Activated CD4-positive, alpha-beta memory T cell treated with anti-CD3 and anti-CD28 coated beads for 36 hours (primary cell): ENCODE results near the gene TMC3. TPM values are rescaled to one million over a fixed set of nuclear protein-coding genes. Genes with fewer than 3 reads are reported as not detected.
A peak's percentile ranks its signal among the peaks of the same experiment; 100 is the strongest.

Source experiments
- CTCF ChIA-PET: fragments of 350-600 bp; sonication (Branson Sonifier 250); formaldehyde crosslinking; loops from one replicate; lab custom pipeline; 2021; ENCODE audit warnings: antibody characterized with exemption, inconsistent platforms; lab: Charles Lee
- POLR2A ChIA-PET: fragments of 350-600 bp; sonication (Branson Sonifier 250); formaldehyde crosslinking; loops from one replicate; lab custom pipeline; 2021; ENCODE audit warnings: antibody characterized with exemption; lab: Charles Lee
- DNase-seq: peaks from one replicate; pipeline ENCODE4 v3.0.0-alpha.2; 2020
- H3K27ac Mint-ChIP-seq: one replicate; pipeline ENCODE4 v1.8.0; 2021; ENCODE audit warnings: mixed read lengths
- H3K27me3 Mint-ChIP-seq: one replicate; pipeline ENCODE4 v1.8.0; 2021; ENCODE audit warnings: mixed read lengths
- H3K36me3 Mint-ChIP-seq: one replicate; pipeline ENCODE4 v1.8.0; 2021; ENCODE audit warnings: mixed read lengths
- H3K4me1 Mint-ChIP-seq: one replicate; pipeline ENCODE4 v1.8.0; 2021; ENCODE audit warnings: low read depth, mixed read lengths
- H3K4me3 Mint-ChIP-seq: one replicate; pipeline ENCODE4 v1.8.0; 2021; ENCODE audit warnings: mild to moderate bottlenecking, mixed read lengths
- H3K9me3 Mint-ChIP-seq: one replicate; pipeline ENCODE4 v1.8.0; 2021; ENCODE audit warnings: mixed read lengths
- intact Hi-C: fragments of 100-400 bp; cut with micrococcal nuclease; formaldehyde crosslinking; loops from one replicate; pipeline ENCODE4 v1.15.1; 2023
- total RNA-seq, 2 experiments: library from RNA; stranded (reverse); gene quantifications; one replicate each; pipeline ENCODE4 v1.2.3, GENCODE V29; 2021

TMC3 gene
- total RNA-seq, 2 experiments from 2014 or later = not detected

DNA sequence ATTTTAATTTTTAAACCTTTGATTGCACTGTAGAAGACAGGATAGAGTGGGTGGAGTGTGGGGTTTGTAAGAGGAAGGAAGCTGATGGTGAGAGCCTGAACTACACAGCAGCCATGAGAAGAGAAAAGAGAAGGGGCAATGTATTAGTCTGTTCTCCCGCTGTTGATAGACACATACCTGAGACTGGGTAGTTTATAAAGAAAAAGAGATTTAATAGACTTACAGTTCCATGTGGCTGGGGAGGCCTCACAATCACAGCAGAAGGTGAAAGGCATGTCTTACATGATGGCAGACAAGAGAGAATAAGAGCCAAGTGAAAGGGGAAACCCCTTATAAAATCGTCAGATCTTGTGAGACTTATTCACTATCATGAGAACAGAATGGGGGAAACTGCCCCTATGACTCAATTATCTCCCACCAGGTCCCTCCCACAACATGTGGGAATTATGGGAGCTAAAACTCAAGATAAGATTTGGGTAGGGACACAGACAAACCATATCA is 87.3 kb downstream of the TMC3 start:
- POLR2A ChIA-PET = interaction anchor here (1.0 to 2.6 kb wide), 6 partner anchors 10 to 483 kb away, joined by 3 to 14 read pairs (median 4); partner anchors contain the start of gene STARD5
- CTCF ChIA-PET = interaction anchor here (1.0 to 3.0 kb wide), 10 partner anchors 11 to 132 kb away, joined by 3 to 32 read pairs (median 4); no protein-coding TSS in a partner anchor
- intact Hi-C loops = loop anchor here (1.0 to 2.0 kb wide), 2 partner anchors 8 to 18 kb away; no protein-coding TSS in a partner anchor
- peaks cover 6% of the 10 kb centered on the region for H3K9me3 Mint-ChIP-seq
- H3K4me3 Mint-ChIP-seq = peak overlapping the region; percentile 58
- H3K27ac Mint-ChIP-seq = peak overlapping the region; percentile 88
- no peaks in the 10 kb centered on the region for H3K27me3 Mint-ChIP-seq
- H3K36me3 Mint-ChIP-seq = peaks cover 3% of the 10 kb centered on the region
- peaks cover 68% of the 10 kb centered on the region for H3K4me1 Mint-ChIP-seq
- no peak for DNase-seq

DNA sequence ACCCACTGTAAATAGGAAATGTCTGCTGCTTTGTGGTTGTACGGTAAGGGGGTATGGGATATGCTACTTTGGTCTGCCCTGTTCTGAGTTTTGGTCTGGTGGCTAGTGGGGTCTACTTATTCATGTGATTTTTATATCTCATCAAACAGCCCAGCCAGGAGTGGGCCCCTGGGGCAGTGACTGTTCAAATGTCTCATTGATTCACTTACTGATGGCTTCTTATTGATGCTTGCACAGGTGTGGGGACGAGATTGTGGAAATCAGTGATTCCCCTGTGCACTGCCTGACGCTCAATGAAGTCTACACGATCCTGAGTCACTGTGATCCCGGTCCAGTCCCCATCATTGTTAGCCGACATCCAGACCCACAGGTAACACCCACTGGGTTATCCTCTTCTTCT is 88.6 kb downstream of the TMC3 start:
- H3K27ac Mint-ChIP-seq = peak overlapping the region; percentile 88
- POLR2A ChIA-PET = interaction anchor here (2.6 kb wide), 1 partner anchor 11 kb away, joined by 14 read pairs; no protein-coding TSS in a partner anchor
- H3K4me1 Mint-ChIP-seq = peaks cover 62% of the 10 kb centered on the region
- peak overlapping the region; percentile 58 for H3K4me3 Mint-ChIP-seq
- intact Hi-C loops = loop anchor here (2.0 kb wide), 1 partner anchor 39 kb away; the partner anchor contains the start of gene STARD5
- peaks cover 6% of the 10 kb centered on the region for H3K9me3 Mint-ChIP-seq
- CTCF ChIA-PET = interaction anchor here (1.5 to 3.0 kb wide), 4 partner anchors 10 to 51 kb away, joined by 3 to 32 read pairs (median 14); no protein-coding TSS in a partner anchor
- H3K27me3 Mint-ChIP-seq = no peaks in the 10 kb centered on the region
- peaks cover 3% of the 10 kb centered on the region for H3K36me3 Mint-ChIP-seq
- DNase-seq = no peak

DNA sequence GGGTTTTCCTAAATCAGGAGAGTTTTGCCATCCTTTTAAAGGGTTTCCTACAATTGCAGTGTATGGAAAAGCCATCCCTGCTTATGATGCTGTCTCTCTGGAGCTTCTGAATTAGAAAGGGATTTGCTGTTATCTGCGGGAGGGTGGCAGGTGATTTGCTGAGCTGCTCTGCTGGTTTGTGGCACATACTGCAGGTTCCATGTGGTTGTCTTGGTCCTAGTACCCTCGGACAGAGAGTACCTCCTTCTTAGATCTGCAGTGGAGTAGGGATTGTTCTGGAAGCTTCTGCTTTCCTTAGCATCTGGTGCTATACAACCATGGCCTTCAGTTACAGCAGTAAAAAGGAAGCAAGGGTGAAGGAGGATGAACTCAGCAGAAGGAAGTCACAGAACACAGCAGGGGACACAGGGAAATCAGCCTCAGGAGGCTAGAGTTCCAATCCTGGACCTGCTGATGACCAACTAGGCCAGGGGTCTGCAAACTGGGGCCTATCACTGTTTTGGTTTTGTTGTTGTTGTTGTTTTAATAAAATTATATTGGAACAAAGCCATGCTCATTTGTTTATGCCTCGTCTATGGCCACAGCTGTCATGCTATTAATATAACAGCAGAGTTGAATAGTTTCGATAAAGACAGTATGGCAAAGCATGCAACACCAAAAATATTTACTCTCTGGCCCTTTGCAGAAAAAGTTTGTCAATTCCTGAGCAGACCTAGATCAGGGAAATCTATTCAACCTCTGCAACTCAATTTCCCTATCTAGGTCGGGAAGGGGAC is 89.6 kb downstream of the TMC3 start:
- intact Hi-C loops = loop anchor here (2.0 kb wide), 1 partner anchor 40 kb away; the partner anchor contains the start of gene STARD5
- no peak overlapping the region for H3K27ac Mint-ChIP-seq
- CTCF ChIA-PET = interaction anchor here (1.4 to 1.7 kb wide), 3 partner anchors 9 to 53 kb away, joined by 5 to 7 read pairs (median 7); no protein-coding TSS in a partner anchor
- no peaks in the 10 kb centered on the region for H3K27me3 Mint-ChIP-seq
- no peak overlapping the region for H3K4me3 Mint-ChIP-seq
- H3K9me3 Mint-ChIP-seq = peaks cover 6% of the 10 kb centered on the region
- H3K36me3 Mint-ChIP-seq = peaks cover 3% of the 10 kb centered on the region
- POLR2A ChIA-PET = no interaction called here
- no peak for DNase-seq
- H3K4me1 Mint-ChIP-seq = peaks cover 54% of the 10 kb centered on the region

DNA sequence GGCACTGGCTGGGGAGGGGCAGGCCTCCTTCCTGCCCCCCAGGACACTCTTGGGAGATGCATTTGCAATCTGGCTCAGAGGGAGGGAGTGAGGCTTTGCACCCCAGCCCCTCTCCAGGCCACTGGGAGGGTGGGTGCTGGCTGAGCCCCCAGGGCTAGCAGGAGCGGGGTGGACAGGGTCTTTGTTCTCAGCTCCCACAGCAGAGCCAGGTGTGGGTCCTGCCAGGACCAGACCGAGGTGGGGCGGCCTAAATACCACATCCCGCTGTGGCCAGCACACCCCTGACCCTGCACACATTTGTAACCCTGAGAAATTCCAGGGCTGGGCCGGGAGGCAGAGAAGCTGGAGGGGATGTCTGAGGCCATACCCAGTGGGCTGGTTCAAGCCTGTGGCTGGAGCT is 91.1 kb downstream of the TMC3 start:
- intact Hi-C loops = no loop called here
- ChIA-PET POLR2A (interaction anchor here (0.9 kb wide), 1 partner anchor 41 kb away, joined by 3 read pairs; the partner anchor contains the start of gene STARD5), CTCF (interaction anchor here (0.7 to 5.0 kb wide), 4 partner anchors 8 to 54 kb away, joined by 3 to 39 read pairs (median 7); no protein-coding TSS in a partner anchor)
- peaks cover 3% of the 10 kb centered on the region for H3K36me3 Mint-ChIP-seq
- no peak overlapping the region for H3K4me3 Mint-ChIP-seq
- no peak overlapping the region for H3K27ac Mint-ChIP-seq
- peaks cover 5% of the 10 kb centered on the region for H3K9me3 Mint-ChIP-seq
- no peaks in the 10 kb centered on the region for H3K27me3 Mint-ChIP-seq
- H3K4me1 Mint-ChIP-seq = peaks cover 50% of the 10 kb centered on the region
- DNase-seq = no peak

DNA sequence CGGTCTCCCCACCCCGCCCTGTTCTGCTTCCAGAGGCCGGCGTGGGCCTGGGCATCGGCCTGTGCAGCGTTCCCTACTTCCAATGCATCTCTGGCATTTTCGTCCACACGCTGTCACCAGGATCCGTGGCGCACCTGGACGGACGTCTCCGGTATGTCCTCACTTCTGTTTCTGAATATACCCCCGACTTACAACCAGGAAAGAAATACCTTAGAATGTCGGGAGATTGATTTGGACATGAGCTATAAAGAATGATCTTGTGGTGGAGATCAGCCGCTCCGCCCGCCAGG is 91.5 kb downstream of the TMC3 start:
- H3K4me3 Mint-ChIP-seq = no peak overlapping the region
- H3K36me3 Mint-ChIP-seq = peaks cover 3% of the 10 kb centered on the region
- H3K4me1 Mint-ChIP-seq = peaks cover 47% of the 10 kb centered on the region
- no peak overlapping the region for H3K27ac Mint-ChIP-seq
- CTCF ChIA-PET = interaction anchor here (5.0 kb wide), 1 partner anchor 16 kb away, joined by 39 read pairs; no protein-coding TSS in a partner anchor
- POLR2A ChIA-PET = interaction anchor here (0.9 kb wide), 1 partner anchor 41 kb away, joined by 3 read pairs; the partner anchor contains the start of gene STARD5
- no peak for DNase-seq
- H3K27me3 Mint-ChIP-seq = no peaks in the 10 kb centered on the region
- H3K9me3 Mint-ChIP-seq = peaks cover 6% of the 10 kb centered on the region
- intact Hi-C loops = no loop called here

DNA sequence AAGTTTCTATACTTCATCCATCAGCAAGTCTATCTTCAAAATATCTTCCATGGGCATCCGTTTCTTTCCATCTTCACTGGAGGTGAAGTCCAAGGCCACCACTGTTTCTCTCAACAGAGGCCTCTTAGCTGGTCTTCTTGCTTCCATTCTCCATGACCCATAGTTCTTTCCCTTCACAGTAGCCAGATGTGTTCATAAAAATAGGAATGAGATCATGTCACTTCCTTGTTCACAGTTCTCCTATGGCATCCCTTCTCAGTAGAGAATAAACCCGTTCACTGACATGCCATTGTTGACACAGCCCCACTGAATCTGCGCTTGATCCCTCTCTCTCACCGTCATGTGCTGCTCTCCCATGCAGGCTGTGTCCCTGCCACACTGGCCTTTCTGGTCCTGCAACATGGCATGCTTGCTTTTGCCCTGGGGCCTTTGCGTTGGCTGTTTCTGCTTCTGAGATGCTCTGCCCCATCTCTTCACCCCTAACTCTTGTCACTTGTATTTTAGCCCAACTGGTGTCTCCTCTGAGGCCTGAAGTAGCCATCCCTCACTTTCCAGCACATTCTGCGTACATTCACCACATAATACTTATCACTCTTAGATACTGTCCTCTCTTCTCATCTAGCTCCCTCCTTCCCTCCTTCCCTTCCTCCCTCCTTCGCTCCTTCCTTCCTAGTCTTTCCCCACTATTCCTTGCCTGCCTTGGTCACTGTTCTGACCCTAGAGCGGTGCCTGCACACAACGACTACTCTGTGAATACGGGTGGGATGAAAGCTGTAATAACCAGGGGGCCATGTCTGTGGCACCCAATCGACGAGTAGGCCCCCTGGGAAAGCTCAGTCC is 92.0 kb downstream of the TMC3 start:
- Mint-ChIP-seq H3K36me3 (peaks cover 3% of the 10 kb centered on the region), H3K4me3 (no peak overlapping the region), H3K27ac (no peak overlapping the region), H3K9me3 (peaks cover 8% of the 10 kb centered on the region), H3K4me1 (peaks cover 41% of the 10 kb centered on the region), H3K27me3 (no peaks in the 10 kb centered on the region)
- ChIA-PET POLR2A (interaction anchor here (0.9 kb wide), 1 partner anchor 42 kb away, joined by 3 read pairs; the partner anchor contains the start of gene STARD5), CTCF (interaction anchor here (5.0 kb wide), 1 partner anchor 15 kb away, joined by 39 read pairs; no protein-coding TSS in a partner anchor)
- intact Hi-C loops = no loop called here
- no peak for DNase-seq

DNA sequence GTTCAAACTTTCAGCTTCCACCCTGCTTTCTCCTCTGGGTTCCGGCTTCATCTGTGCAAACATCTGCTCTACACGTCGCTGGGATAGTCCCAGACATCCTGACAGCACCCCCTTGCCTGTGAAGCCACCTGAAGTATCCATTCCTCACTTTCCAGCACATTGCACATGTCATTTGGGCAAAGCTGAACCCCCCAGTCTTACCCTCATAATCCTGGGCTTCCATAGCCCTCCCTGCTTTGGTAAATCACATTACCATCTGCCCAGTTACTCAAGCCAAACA is 92.6 kb downstream of the TMC3 start:
- H3K27ac Mint-ChIP-seq = no peak overlapping the region
- H3K9me3 Mint-ChIP-seq = peaks cover 11% of the 10 kb centered on the region
- ChIA-PET POLR2A (interaction anchor here (1.2 kb wide), 1 partner anchor 16 kb away, joined by 3 read pairs; no protein-coding TSS in a partner anchor), CTCF (interaction anchor here (1.3 to 5.0 kb wide), 2 partner anchors 14 to 118 kb away, joined by 4 to 39 read pairs; no protein-coding TSS in a partner anchor)
- peaks cover 35% of the 10 kb centered on the region for H3K4me1 Mint-ChIP-seq
- no peaks in the 10 kb centered on the region for H3K27me3 Mint-ChIP-seq
- no peak for DNase-seq
- peaks cover 3% of the 10 kb centered on the region for H3K36me3 Mint-ChIP-seq
- intact Hi-C loops = no loop called here
- H3K4me3 Mint-ChIP-seq = no peak overlapping the region

Other genes with a start within 250 kb of the TMC3 start
- gene CFAP161, start 239.9 kb downstream of the TMC3 start, total RNA-seq = not detected
- gene IL16, start 177.3 kb downstream of the TMC3 start, total RNA-seq = 10 to 100 TPM; 58.8 to 63.1 TPM
- 1 to 10 TPM; 7.3 to 9.1 TPM for gene STARD5, start 50.1 kb downstream of the TMC3 start, total RNA-seq